OCI-LY7 (cell line): ENCODE results near the gene RBM42. TPM values are rescaled to one million over a fixed set of nuclear protein-coding genes. Genes with fewer than 3 reads are reported as not detected.

Experiments
- BruUV-seq: library from RNA; stranded (reverse); fragments of 400-500 nt; replicated peaks from 2 replicates; lab custom pipeline; 2021; lab: Mats Ljungman, UMichigan
- CTCF ChIA-PET: fragments of 300-600 bp; sonication (Branson Sonifier 250); formaldehyde crosslinking; loops from one replicate; lab custom pipeline; 2022; ENCODE audit warnings: antibody characterized with exemption; ENCODE audit not compliant: unreplicated experiment; lab: Charles Lee
- POLR2A ChIA-PET: fragments of 300-600 bp; sonication (Branson Sonifier 250); formaldehyde crosslinking; loops from one replicate; lab custom pipeline; 2022; ENCODE audit warnings: antibody characterized with exemption; lab: Charles Lee
- DNase-seq: peaks from one replicate; pipeline ENCODE4 v3.0.0-alpha.2; 2015; ENCODE audit warnings: low spot score
- H2AFZ ChIP-seq: fragments of 200-600 bp; sonication (generic), shearing (Covaris generic); 2 replicates; pipeline ENCODE4 v1.6.1; 2014; ENCODE audit warnings: mild to moderate bottlenecking, antibody characterized with exemption, low read length, moderate library complexity
- H3K27ac ChIP-seq: fragments of 200-600 bp; sonication (generic); 2 replicates; pipeline ENCODE4 v1.5.1; 2014; ENCODE audit warnings: mixed run types, low read depth, mild to moderate bottlenecking, moderate library complexity, low read length, inconsistent platforms; ENCODE audit not compliant: poor library complexity, severe bottlenecking
- H3K36me3 ChIP-seq: fragments of 200-600 bp; sonication (generic); 2 replicates; pipeline ENCODE4 v1.6.1; 2014; ENCODE audit warnings: mild to moderate bottlenecking, antibody characterized with exemption, low read length, moderate library complexity, mixed read lengths; ENCODE audit not compliant: insufficient read depth
- H3K4me1 ChIP-seq: fragments of 200-600 bp; sonication (generic); 2 replicates; pipeline ENCODE4 v1.5.1; 2014; ENCODE audit warnings: mild to moderate bottlenecking, low read length; ENCODE audit not compliant: insufficient read depth, poor library complexity, severe bottlenecking
- H3K4me2 ChIP-seq: fragments of 200-600 bp; sonication (generic); 2 replicates; pipeline ENCODE4 v1.6.1; 2014; ENCODE audit warnings: mild to moderate bottlenecking, low read length
- H3K4me3 ChIP-seq: fragments of 200-600 bp; sonication (generic); 2 replicates; pipeline ENCODE4 v1.5.1; 2014; ENCODE audit warnings: mild to moderate bottlenecking, low read depth, low read length; ENCODE audit not compliant: poor library complexity, severe bottlenecking
- H3K79me2 ChIP-seq: fragments of 200-600 bp; sonication (generic); 2 replicates; pipeline ENCODE4 v1.6.1; 2016; ENCODE audit warnings: low read depth, mild to moderate bottlenecking, low read length, moderate library complexity, mixed read lengths; ENCODE audit not compliant: insufficient read depth
- H3K9me2 ChIP-seq: fragments of 200-600 bp; sonication (generic); 2 replicates; pipeline ENCODE4 v1.6.1; 2016; ENCODE audit warnings: mild to moderate bottlenecking, low read length, mixed read lengths; ENCODE audit not compliant: insufficient read depth
- H3K9me3 ChIP-seq: fragments of 200-600 bp; sonication (generic); 2 replicates; pipeline ENCODE4 v1.6.1; 2014; ENCODE audit warnings: mild to moderate bottlenecking, mixed run types, low read length, mixed read lengths
- H4K20me1 ChIP-seq: fragments of 200-600 bp; sonication (generic); 2 replicates; pipeline ENCODE4 v1.6.1; 2014; ENCODE audit warnings: mild to moderate bottlenecking, antibody characterized with exemption, low read length, moderate library complexity, mixed read lengths; ENCODE audit not compliant: insufficient read depth
- EZH2phosphoT487 ChIP-seq: fragments of 200-600 bp; sonication (generic); IDR thresholded peaks from 2 replicates; pipeline ENCODE4 v1.6.1; 2018; ENCODE audit warnings: low read depth, borderline replicate concordance, mild to moderate bottlenecking, mixed run types, antibody characterized with exemption, low read length, moderate library complexity, mixed read lengths
- intact Hi-C: fragments of 100-400 bp; cut with micrococcal nuclease; formaldehyde crosslinking; loops from one replicate; pipeline ENCODE4 v1.10.0; 2022; ENCODE audit not compliant: unreplicated experiment
- total RNA-seq, 2 experiments: library from RNA; depleted of rRNA in 1 of 2; stranded (reverse); fragments of >200 nt in 1 of 2; shearing (Covaris generic) in 1 of 2; gene quantifications; 2 replicates each; pipeline ENCODE4 v1.2.3, GENCODE V29; 2014 to 2022
- TF ChIP-seq, protein P1 (sequence below): fragments of 200-600 bp; sonication (generic); conservative IDR thresholded peaks from 2 replicates; pipeline ENCODE4 v1.5.1; 2014; ENCODE audit warnings: mild to moderate bottlenecking, antibody characterized with exemption, low read length, moderate library complexity, mixed read lengths

Gene RBM42
- total RNA-seq, 2 experiments from 2014 or later: 62.0 to 115 TPM

DNA sequence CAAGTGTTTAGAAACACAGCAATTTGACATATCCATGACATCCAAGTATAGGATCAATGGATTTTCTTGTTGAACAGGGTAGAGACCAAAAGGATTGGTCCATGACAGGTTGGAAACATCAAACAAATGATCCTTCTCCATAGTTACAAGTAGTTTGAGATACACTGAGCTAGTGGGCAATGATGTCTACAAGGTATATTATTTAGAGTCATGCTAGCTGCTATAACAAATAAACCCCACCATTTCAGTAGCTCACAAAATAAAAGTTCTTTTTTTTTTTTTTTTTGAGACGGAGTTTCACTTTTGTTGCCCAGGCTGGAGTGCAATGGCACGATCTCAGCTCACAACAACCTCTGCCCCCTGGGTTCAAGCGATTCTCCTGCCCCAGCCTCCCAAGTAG is 21.2 kb upstream of the RBM42 start:
- no peak overlapping the region for H3K4me3 ChIP-seq
- no peaks in the 10 kb centered on the region for H3K36me3 ChIP-seq
- peaks cover 23% of the 10 kb centered on the region for H3K4me1 ChIP-seq
- POLR2A ChIA-PET: interaction anchor here (1.7 kb wide), 1 partner anchor 41 kb away, joined by 6 read pairs; the partner anchor contains the start of gene COX6B1
- H3K79me2 ChIP-seq: no peaks in the 10 kb centered on the region
- H4K20me1 ChIP-seq: no peaks in the 10 kb centered on the region
- CTCF ChIA-PET: interaction anchor here (1.0 kb wide), 1 partner anchor 50 kb away, joined by 10 read pairs; no protein-coding TSS in a partner anchor
- no TSS peak for BruUV-seq
- H3K9me3 ChIP-seq: peaks cover 5% of the 10 kb centered on the region; the same call in 1 of the 2 replicates
- H2AFZ ChIP-seq: no peak overlapping the region
- no peak overlapping the region for H3K4me2 ChIP-seq
- no peaks in the 10 kb centered on the region for H3K9me2 ChIP-seq
- DNase-seq: no peak
- intact Hi-C loops: no loop called here
- no peak for TF ChIP-seq EZH2phosphoT487
- TF ChIP-seq, protein P1, sequence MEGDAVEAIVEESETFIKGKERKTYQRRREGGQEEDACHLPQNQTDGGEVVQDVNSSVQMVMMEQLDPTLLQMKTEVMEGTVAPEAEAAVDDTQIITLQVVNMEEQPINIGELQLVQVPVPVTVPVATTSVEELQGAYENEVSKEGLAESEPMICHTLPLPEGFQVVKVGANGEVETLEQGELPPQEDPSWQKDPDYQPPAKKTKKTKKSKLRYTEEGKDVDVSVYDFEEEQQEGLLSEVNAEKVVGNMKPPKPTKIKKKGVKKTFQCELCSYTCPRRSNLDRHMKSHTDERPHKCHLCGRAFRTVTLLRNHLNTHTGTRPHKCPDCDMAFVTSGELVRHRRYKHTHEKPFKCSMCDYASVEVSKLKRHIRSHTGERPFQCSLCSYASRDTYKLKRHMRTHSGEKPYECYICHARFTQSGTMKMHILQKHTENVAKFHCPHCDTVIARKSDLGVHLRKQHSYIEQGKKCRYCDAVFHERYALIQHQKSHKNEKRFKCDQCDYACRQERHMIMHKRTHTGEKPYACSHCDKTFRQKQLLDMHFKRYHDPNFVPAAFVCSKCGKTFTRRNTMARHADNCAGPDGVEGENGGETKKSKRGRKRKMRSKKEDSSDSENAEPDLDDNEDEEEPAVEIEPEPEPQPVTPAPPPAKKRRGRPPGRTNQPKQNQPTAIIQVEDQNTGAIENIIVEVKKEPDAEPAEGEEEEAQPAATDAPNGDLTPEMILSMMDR: no peak
- H3K27ac ChIP-seq: no peak overlapping the region

DNA sequence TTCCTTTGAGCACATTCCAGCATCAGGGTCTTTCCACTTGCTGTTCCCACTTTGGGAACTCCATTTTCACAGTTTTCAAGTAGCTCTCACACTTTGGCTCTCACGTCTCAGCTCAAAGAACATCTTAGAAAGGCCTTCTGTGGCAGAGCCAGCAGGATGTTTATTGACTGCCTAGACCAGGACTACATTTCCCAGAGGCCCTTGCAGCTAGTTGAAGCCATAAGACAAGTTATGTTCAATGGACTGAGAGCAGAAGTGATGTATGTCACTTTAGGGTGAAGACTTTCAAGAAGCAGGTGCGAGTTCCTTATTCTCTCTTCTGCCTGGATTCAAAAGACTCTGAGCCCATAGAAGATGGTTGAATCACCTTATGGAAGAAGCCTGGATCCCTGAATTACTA is 20.6 kb upstream of the RBM42 start:
- ChIA-PET POLR2A (interaction anchor here (1.7 kb wide), 1 partner anchor 40 kb away, joined by 6 read pairs; the partner anchor contains the start of gene COX6B1), CTCF (interaction anchor here (1.0 kb wide), 1 partner anchor 51 kb away, joined by 10 read pairs; no protein-coding TSS in a partner anchor)
- H3K9me2 ChIP-seq: no peaks in the 10 kb centered on the region
- BruUV-seq: no TSS peak
- peak overlapping the region; percentile 26; the same call in 1 of the 2 replicates for H2AFZ ChIP-seq
- peak; percentile 55 for DNase-seq
- TF ChIP-seq EZH2phosphoT487: no peak
- TF ChIP-seq, protein P1: no peak
- H3K79me2 ChIP-seq: peaks cover 5% of the 10 kb centered on the region
- intact Hi-C loops: no loop called here
- H3K27ac ChIP-seq: no peak overlapping the region
- H3K9me3 ChIP-seq: peaks cover 5% of the 10 kb centered on the region; the same call in 1 of the 2 replicates
- H3K4me2 ChIP-seq: no peak overlapping the region
- H3K36me3 ChIP-seq: no peaks in the 10 kb centered on the region
- no peaks in the 10 kb centered on the region for H4K20me1 ChIP-seq
- H3K4me1 ChIP-seq: peaks cover 24% of the 10 kb centered on the region
- H3K4me3 ChIP-seq: no peak overlapping the region

DNA sequence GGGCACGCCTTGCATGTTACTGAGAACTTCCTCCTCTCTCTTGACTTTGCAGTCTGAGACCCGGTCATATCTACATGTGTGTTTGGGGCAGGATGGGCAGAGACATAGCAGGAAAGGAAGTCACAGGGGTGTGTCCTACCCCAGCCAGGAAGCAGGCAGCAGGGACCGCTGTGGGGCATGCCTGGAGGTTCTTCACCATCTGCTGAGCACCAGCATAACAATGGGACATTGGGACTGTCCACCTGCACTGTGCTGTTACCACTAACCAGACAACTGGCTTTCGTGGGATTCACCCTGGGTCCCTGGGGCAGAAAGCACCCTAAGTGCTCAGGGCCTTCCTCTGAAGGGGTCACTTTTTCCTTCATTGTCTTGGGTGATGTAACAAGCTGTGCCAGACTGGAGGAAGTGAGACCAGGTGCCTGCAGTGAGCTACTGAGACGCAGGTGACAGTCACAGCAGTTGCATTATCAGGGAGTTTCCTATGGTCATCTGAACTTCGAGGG is 18.9 kb upstream of the RBM42 start:
- ChIA-PET POLR2A (interaction anchor here (0.8 to 1.3 kb wide), 3 partner anchors 22 to 38 kb away, joined by 3 to 8 read pairs (median 3); partner anchors contain the start of gene COX6B1), CTCF (no interaction called here)
- peak overlapping the region; percentile 86 for H2AFZ ChIP-seq
- H4K20me1 ChIP-seq: no peaks in the 10 kb centered on the region
- H3K36me3 ChIP-seq: peaks cover under 1% of the 10 kb centered on the region; the same call in 1 of the 2 replicates
- peak overlapping the region; percentile 47 for H3K4me2 ChIP-seq
- TF ChIP-seq EZH2phosphoT487: no peak
- TF ChIP-seq, protein P1: no peak
- no peak overlapping the region for H3K4me3 ChIP-seq
- peaks cover 31% of the 10 kb centered on the region for H3K4me1 ChIP-seq
- H3K27ac ChIP-seq: peak overlapping the region; percentile 70
- H3K79me2 ChIP-seq: peaks cover 8% of the 10 kb centered on the region
- no peaks in the 10 kb centered on the region for H3K9me2 ChIP-seq
- no TSS peak for BruUV-seq
- intact Hi-C loops: no loop called here
- peaks cover 5% of the 10 kb centered on the region; the same call in 1 of the 2 replicates for H3K9me3 ChIP-seq
- peak; percentile 82 for DNase-seq
